CD4-positive, alpha-beta T cell (primary cell): ENCODE data around the gene CWF19L2. TPM values are rescaled to one million over a fixed set of nuclear protein-coding genes. Genes with fewer than 3 reads are reported as not detected.

ENCODE experiments used
- ATAC-seq: fragments of 200-7000 bp; cut with Tn5 transposase; one replicate; pipeline ENCODE4 v1.10.0; 2022; ENCODE audit warnings: mild to moderate bottlenecking; ENCODE audit not compliant: poor library complexity
- CTCF ChIA-PET: fragments of 350-600 bp; sonication (Branson Sonifier 250); formaldehyde crosslinking; loops from one replicate; lab custom pipeline; 2021; ENCODE audit warnings: antibody characterized with exemption, inconsistent platforms; lab: Charles Lee
- POLR2A ChIA-PET: fragments of 350-600 bp; sonication (Branson Sonifier 250); formaldehyde crosslinking; loops from one replicate; lab custom pipeline; 2021; ENCODE audit warnings: antibody characterized with exemption, inconsistent platforms; lab: Charles Lee
- DNase-seq, 14 experiments: peaks; one replicate each; pipeline ENCODE4 v3.0.0-alpha.2; 2013 to 2020; ENCODE audit warnings: mixed read lengths in 2 of 14
- H3K27ac ChIP-seq, 2 donors: one replicate each; pipeline versions ENCODE4 v1.5.1 to v1.7.0; 2013; ENCODE audit warnings: low read length in 2 of 2, low read depth in 1 of 2, mild to moderate bottlenecking in 1 of 2
- H3K27me3 ChIP-seq, 2 experiments: 1 replicate in 1 of 2; 2 replicates in 1 of 2; pipeline versions ENCODE4 v1.6.1 to v1.7.0; 2013; ENCODE audit warnings: low read length in 2 of 2, control low read depth in 1 of 2, mild to moderate bottlenecking in 1 of 2, moderate library complexity in 1 of 2; ENCODE audit not compliant: insufficient read depth in 2 of 2, control insufficient read depth in 1 of 2
- H3K36me3 ChIP-seq: one replicate; pipeline ENCODE4 v1.6.1; 2013; ENCODE audit warnings: low read length, control low read depth; ENCODE audit not compliant: insufficient read depth
- H3K4me1 ChIP-seq: one replicate; pipeline ENCODE4 v1.6.1; 2013; ENCODE audit warnings: low read length, control low read depth; ENCODE audit not compliant: insufficient read depth
- H3K4me3 ChIP-seq: one replicate; pipeline ENCODE4 v1.5.1; 2013; ENCODE audit warnings: mild to moderate bottlenecking, low read length, moderate library complexity
- H3K9me3 ChIP-seq, 2 experiments: 1 replicate in 1 of 2; 2 replicates in 1 of 2; pipeline versions ENCODE4 v1.6.1 to v1.7.0; 2013; ENCODE audit warnings: low read length in 2 of 2, mild to moderate bottlenecking in 2 of 2, control low read depth in 1 of 2, moderate library complexity in 1 of 2; ENCODE audit not compliant: control insufficient read depth in 1 of 2, insufficient read depth in 1 of 2
- H3K27ac Mint-ChIP-seq: one replicate; pipeline ENCODE4 v1.8.0; 2020; ENCODE audit warnings: mixed read lengths
- H3K27me3 Mint-ChIP-seq: one replicate; pipeline ENCODE4 v1.8.0; 2021; ENCODE audit warnings: mixed read lengths
- H3K36me3 Mint-ChIP-seq: one replicate; pipeline ENCODE4 v1.8.0; 2021; ENCODE audit warnings: low read depth, mixed read lengths
- H3K4me1 Mint-ChIP-seq: one replicate; pipeline ENCODE4 v1.8.0; 2021; ENCODE audit warnings: low read depth, mixed read lengths
- H3K4me3 Mint-ChIP-seq: one replicate; pipeline ENCODE4 v1.8.0; 2020; ENCODE audit warnings: mild to moderate bottlenecking, mixed read lengths
- H3K9me3 Mint-ChIP-seq: one replicate; pipeline ENCODE4 v1.8.0; 2020; ENCODE audit warnings: mixed read lengths
- intact Hi-C, 2 experiments: fragments of 100-400 bp; cut with DNase I in 1 of 2; cut with micrococcal nuclease in 1 of 2; formaldehyde crosslinking; loops; one replicate each; pipeline versions ENCODE4 v1.15.1 to v1.9.0; 2023 to 2025; cut with DNase I, micrococcal nuclease
- total RNA-seq, 174 experiments: library from RNA in 2 of 174; stranded (reverse) in 2 of 174; gene quantifications; one replicate each; pipeline ENCODE4 v1.2.3 and lab custom pipeline; 2021 to 2026
- TF ChIP-seq, protein P1 (sequence below): fragments of 200-600 bp; IDR thresholded peaks from one replicate; pipeline ENCODE4 v1.8.0; 2022; ENCODE audit warnings: antibody characterized with exemption, mild to moderate bottlenecking

The CWF19L2 gene
- total RNA-seq, 2 experiments from 2014 or later, result 21.2 to 21.8 TPM

DNA sequence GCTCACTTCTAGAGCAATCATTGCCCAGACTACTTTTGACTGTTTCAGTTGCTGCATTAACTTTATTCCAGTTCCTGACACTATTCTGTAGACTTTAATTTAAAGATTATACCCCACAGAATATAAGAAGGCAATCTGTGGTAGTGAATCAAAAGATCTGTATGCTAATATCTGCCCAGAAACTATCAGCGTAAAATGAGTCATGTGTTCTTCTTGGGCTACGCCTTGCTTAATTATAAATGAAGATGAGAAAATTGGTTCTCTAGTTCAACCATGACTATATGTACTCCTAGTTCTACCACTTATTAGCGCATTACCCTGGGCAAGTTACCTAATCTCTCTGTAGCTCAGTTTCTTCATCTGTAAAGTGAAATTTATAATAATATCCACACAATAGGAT is 128.5 kb downstream of the CWF19L2 start:
- DNase-seq (no peak), ATAC-seq (no peak)
- no peaks in the 10 kb centered on the region for H3K4me1 Mint-ChIP-seq
- no peaks in the 10 kb centered on the region for H3K4me1 ChIP-seq
- no peaks in the 10 kb centered on the region for H3K9me3 ChIP-seq
- H3K27me3 ChIP-seq, result no peaks in the 10 kb centered on the region
- H3K27ac Mint-ChIP-seq, result no peak overlapping the region
- no peak overlapping the region for H3K27ac ChIP-seq
- H3K4me3 ChIP-seq, result no peak overlapping the region
- no peaks in the 10 kb centered on the region for H3K27me3 Mint-ChIP-seq
- TF ChIP-seq, protein P1, sequence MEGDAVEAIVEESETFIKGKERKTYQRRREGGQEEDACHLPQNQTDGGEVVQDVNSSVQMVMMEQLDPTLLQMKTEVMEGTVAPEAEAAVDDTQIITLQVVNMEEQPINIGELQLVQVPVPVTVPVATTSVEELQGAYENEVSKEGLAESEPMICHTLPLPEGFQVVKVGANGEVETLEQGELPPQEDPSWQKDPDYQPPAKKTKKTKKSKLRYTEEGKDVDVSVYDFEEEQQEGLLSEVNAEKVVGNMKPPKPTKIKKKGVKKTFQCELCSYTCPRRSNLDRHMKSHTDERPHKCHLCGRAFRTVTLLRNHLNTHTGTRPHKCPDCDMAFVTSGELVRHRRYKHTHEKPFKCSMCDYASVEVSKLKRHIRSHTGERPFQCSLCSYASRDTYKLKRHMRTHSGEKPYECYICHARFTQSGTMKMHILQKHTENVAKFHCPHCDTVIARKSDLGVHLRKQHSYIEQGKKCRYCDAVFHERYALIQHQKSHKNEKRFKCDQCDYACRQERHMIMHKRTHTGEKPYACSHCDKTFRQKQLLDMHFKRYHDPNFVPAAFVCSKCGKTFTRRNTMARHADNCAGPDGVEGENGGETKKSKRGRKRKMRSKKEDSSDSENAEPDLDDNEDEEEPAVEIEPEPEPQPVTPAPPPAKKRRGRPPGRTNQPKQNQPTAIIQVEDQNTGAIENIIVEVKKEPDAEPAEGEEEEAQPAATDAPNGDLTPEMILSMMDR, result no peak
- intact Hi-C loops, result no loop called here
- CTCF ChIA-PET, result no interaction called here
- peaks cover 43% of the 10 kb centered on the region for H3K36me3 ChIP-seq
- no peak overlapping the region for H3K4me3 Mint-ChIP-seq
- H3K9me3 Mint-ChIP-seq, result no peaks in the 10 kb centered on the region
- H3K36me3 Mint-ChIP-seq, result peaks cover 94% of the 10 kb centered on the region
- POLR2A ChIA-PET, result no interaction called here

DNA sequence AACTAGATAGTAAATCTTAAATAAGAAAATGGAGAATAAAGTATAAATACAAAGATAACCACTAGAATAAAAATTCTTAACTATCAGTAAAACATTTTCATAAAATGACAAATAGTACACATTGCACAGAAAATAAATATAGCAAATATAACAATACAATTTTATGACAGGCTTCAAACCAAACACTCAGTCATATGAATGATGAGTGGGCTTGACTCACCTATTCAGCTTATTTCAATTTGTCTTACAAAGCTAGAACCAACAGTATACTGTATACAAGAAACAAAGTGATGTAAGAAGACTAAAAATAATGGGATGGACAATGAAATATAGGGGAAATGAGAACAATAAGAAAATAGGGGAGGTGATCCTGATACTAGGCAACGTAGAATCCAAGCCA is 141.2 kb downstream of the CWF19L2 start:
- TF ChIP-seq, protein P1, result no peak
- H3K27me3 ChIP-seq, result no peaks in the 10 kb centered on the region
- no peak overlapping the region for H3K27ac Mint-ChIP-seq
- CTCF ChIA-PET, result no interaction called here
- no peak for ATAC-seq
- H3K9me3 Mint-ChIP-seq, result peaks cover 2% of the 10 kb centered on the region
- intact Hi-C loops, result no loop called here
- H3K36me3 ChIP-seq, result peaks cover 11% of the 10 kb centered on the region
- DNase-seq, result no peak
- no peaks in the 10 kb centered on the region for H3K4me1 Mint-ChIP-seq
- H3K27ac ChIP-seq, result no peak overlapping the region
- no peak overlapping the region for H3K4me3 ChIP-seq
- no peak overlapping the region for H3K4me3 Mint-ChIP-seq
- H3K27me3 Mint-ChIP-seq, result no peaks in the 10 kb centered on the region
- no peaks in the 10 kb centered on the region for H3K4me1 ChIP-seq
- H3K36me3 Mint-ChIP-seq, result peaks cover 79% of the 10 kb centered on the region
- POLR2A ChIA-PET, result no interaction called here
- peaks cover 14 to 17% of the 10 kb centered on the region in 2 experiments for H3K9me3 ChIP-seq

DNA sequence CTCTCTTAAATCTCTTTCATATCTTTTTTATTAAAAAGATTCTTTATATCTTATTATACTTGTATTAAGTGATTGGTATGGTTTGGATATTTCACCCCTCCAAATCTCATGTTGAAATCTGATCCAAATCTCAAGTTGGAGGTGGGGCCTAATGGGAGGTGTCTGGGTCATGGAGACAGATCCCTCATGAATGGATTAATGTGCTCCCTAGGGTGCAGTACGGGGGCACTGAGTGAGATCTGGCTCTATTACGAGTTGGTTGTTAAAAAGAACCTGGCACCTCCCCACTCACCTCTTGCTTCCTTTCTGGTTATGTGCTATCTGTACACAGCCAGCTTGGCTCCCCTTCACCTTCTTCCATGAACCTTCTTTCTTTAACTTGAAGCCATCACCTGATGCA is 149.6 kb downstream of the CWF19L2 start:
- Mint-ChIP-seq H3K4me1 (no peaks in the 10 kb centered on the region), H3K4me3 (no peak overlapping the region), H3K27me3 (no peaks in the 10 kb centered on the region), H3K9me3 (no peaks in the 10 kb centered on the region), H3K36me3 (peaks cover 92% of the 10 kb centered on the region), H3K27ac (no peak overlapping the region)
- H3K27ac ChIP-seq, result no peak overlapping the region
- intact Hi-C loops, result no loop called here
- ATAC-seq (no peak), DNase-seq (no peak)
- no peaks in the 10 kb centered on the region for H3K4me1 ChIP-seq
- no peaks in the 10 kb centered on the region for H3K9me3 ChIP-seq
- TF ChIP-seq, protein P1, result no peak
- no peaks in the 10 kb centered on the region for H3K27me3 ChIP-seq
- H3K4me3 ChIP-seq, result no peak overlapping the region
- peaks cover 40% of the 10 kb centered on the region for H3K36me3 ChIP-seq
- CTCF ChIA-PET, result no interaction called here
- POLR2A ChIA-PET, result no interaction called here
